A549 (cell line): ENCODE results near the gene ANO8. TPM values are rescaled to one million over a fixed set of nuclear protein-coding genes. Genes with fewer than 3 reads are reported as not detected.

Experiments
- ATAC-seq, 2 experiments: fragments of 200-7000 bp in 1 of 2; fragments of >200 bp in 1 of 2; cut with Nextera tagmentation in 1 of 2; cut with Tn5 transposase in 1 of 2; 3 replicates each; pipeline versions ENCODE4 v1.8.0 to v1.9.1; 2018 to 2020; ENCODE audit warnings: mild to moderate bottlenecking in 1 of 2, moderate library complexity in 1 of 2
- CTCF ChIA-PET: fragments of 300-600 bp; sonication (Branson Sonifier 250); formaldehyde crosslinking; extraction: SDS; loops from one replicate; lab custom pipeline; 2021; ENCODE audit warnings: antibody characterized with exemption, inconsistent platforms; lab: Yijun Ruan, JAX
- POLR2A ChIA-PET: fragments of 350-600 bp; formaldehyde crosslinking; extraction: SDS; loops from one replicate; lab custom pipeline; 2021; ENCODE audit warnings: antibody characterized with exemption, inconsistent platforms; lab: Yijun Ruan, JAX
- DNase-seq, 2 experiments: peaks; one replicate each; pipeline versions ENCODE4 v3.0.0 to v3.0.0-alpha.2; 2011 to 2016; ENCODE audit warnings: low read depth in 1 of 2, low spot score in 1 of 2
- FAIRE-seq: peaks from 2 replicates; lab custom pipeline; 2011; peaks lifted over from hg19 to GRCh38; lab: Jason Lieb, UNC
- H3K27ac ChIP-seq, 2 experiments: fragments of >200 bp; sonication (Bioruptor Twin); formaldehyde crosslinking; 3 replicates each; pipeline ENCODE4 v1.5.1; 2016 to 2017
- H3K4me1 ChIP-seq: fragments of >200 bp; sonication (Bioruptor Twin); formaldehyde crosslinking; 3 replicates; pipeline ENCODE4 v1.6.1; 2016
- H3K4me2 ChIP-seq: fragments of >200 bp; sonication (Bioruptor Twin); formaldehyde crosslinking; 3 replicates; pipeline ENCODE4 v1.6.1; 2016
- H3K4me3 ChIP-seq: fragments of >200 bp; sonication (Bioruptor Twin); formaldehyde crosslinking; 3 replicates; pipeline ENCODE4 v1.5.1; 2016
- H3K9me3 ChIP-seq: fragments of >200 bp; sonication (Bioruptor Twin); formaldehyde crosslinking; 3 replicates; pipeline ENCODE4 v1.6.1; 2016
- EHF ChIP-seq: fragments of 250-450 bp; sonication (Bioruptor Pico); IDR thresholded peaks from 2 replicates; pipeline ENCODE4 v1.5.0; 2020; ENCODE audit warnings: mild to moderate bottlenecking
- FOXS1 ChIP-seq: fragments of 250-450 bp; sonication (Bioruptor Pico); IDR thresholded peaks from 2 replicates; pipeline ENCODE4 v1.5.0; 2020; ENCODE audit warnings: mild to moderate bottlenecking, moderate library complexity
- GATA3 ChIP-seq: IDR thresholded peaks from 2 replicates; pipeline ENCODE4 v1.6.1; 2012; ENCODE audit warnings: borderline replicate concordance
- HES2 ChIP-seq: fragments of >200 bp; sonication (Bioruptor Twin); formaldehyde crosslinking; IDR thresholded peaks from 2 replicates; pipeline ENCODE4 v1.6.1; 2016
- HEYL ChIP-seq: fragments of 250-450 bp; sonication (Bioruptor Pico); IDR thresholded peaks from 2 replicates; pipeline ENCODE4 v1.8.0; 2021; ENCODE audit warnings: mild to moderate bottlenecking, moderate library complexity
- HMGXB4 ChIP-seq: fragments of 250-450 bp; sonication (Bioruptor Pico); IDR thresholded peaks from 2 replicates; pipeline ENCODE4 v1.5.0; 2021; ENCODE audit warnings: mild to moderate bottlenecking, moderate library complexity, borderline replicate concordance
- HOXA7 ChIP-seq: fragments of 250-450 bp; sonication (Bioruptor Pico); IDR thresholded peaks from 2 replicates; pipeline ENCODE4 v1.5.0; 2020; ENCODE audit warnings: mild to moderate bottlenecking, moderate library complexity
- JUNB ChIP-seq: fragments of >200 bp; sonication (Bioruptor Twin); formaldehyde crosslinking; IDR thresholded peaks from 2 replicates; pipeline ENCODE4 v1.6.1; 2016
- KDM1A ChIP-seq: fragments of 200-600 bp; sonication (generic); IDR thresholded peaks from 2 replicates; pipeline ENCODE4 v1.6.1; 2016; ENCODE audit warnings: low read depth, mild to moderate bottlenecking
- KDM5A ChIP-seq: fragments of 200-600 bp; sonication (generic); IDR thresholded peaks from 2 replicates; pipeline ENCODE4 v1.6.1; 2016; ENCODE audit warnings: antibody characterized with exemption, mild to moderate bottlenecking
- NFE2L2 ChIP-seq: fragments of 150-350 bp; conservative IDR thresholded peaks from 2 replicates; pipeline ENCODE4 v1.6.1; 2014; ENCODE audit warnings: low read length
- RAD21 ChIP-seq, 2 experiments: fragments of >200 bp in 1 of 2; sonication (Bioruptor Twin) in 1 of 2; formaldehyde crosslinking in 1 of 2; IDR thresholded peaks in 1 of 2; conservative IDR thresholded peaks in 1 of 2; 2 replicates in 1 of 2; 3 replicates in 1 of 2; pipeline ENCODE4 v1.6.1; 2012 to 2018; ENCODE audit warnings: inconsistent platforms in 1 of 2
- RCOR1 ChIP-seq: fragments of 150-350 bp; IDR thresholded peaks from 2 replicates; pipeline ENCODE4 v1.6.1; 2014; ENCODE audit warnings: antibody characterized with exemption, low read length, low read depth
- RFX5 ChIP-seq: fragments of 450-650 bp; IDR thresholded peaks from 2 replicates; pipeline ENCODE4 v1.7.1; 2014; ENCODE audit warnings: antibody characterized with exemption, mild to moderate bottlenecking, moderate library complexity
- TFCP2L1 ChIP-seq: fragments of 250-450 bp; sonication (Bioruptor Pico); IDR thresholded peaks from 2 replicates; pipeline ENCODE4 v1.5.0; 2021; ENCODE audit warnings: mild to moderate bottlenecking
- ZFP36 ChIP-seq: fragments of 450-650 bp; IDR thresholded peaks from 2 replicates; pipeline ENCODE4 v1.6.1; 2014; ENCODE audit warnings: borderline replicate concordance; ENCODE audit not compliant: partially characterized antibody
- ZSCAN20 ChIP-seq: fragments of 250-450 bp; sonication (Bioruptor Pico); IDR thresholded peaks from 2 replicates; pipeline ENCODE4 v1.8.0; 2022; ENCODE audit warnings: mild to moderate bottlenecking, moderate library complexity
- WGBS: methylation state at CpG from one replicate; pipeline ENCODE4 v1.1.6; 2017; ENCODE audit errors: missing lambda C conversion rate; 5-methylcytosine and 5-hydroxymethylcytosine counted together
- polyA plus RNA-seq, 4 experiments: library from polyadenylated mRNA; depleted of rRNA in 3 of 4; stranded (reverse); fragments of >200 nt; fragmentation: RNase III in 1 of 4; extraction: RNeasy Plus Mini Kit Qiagen cat#74134 plus additional on column Dnase treatment in 1 of 4; gene quantifications; 2 replicates in 3 of 4; 3 replicates in 1 of 4; pipeline ENCODE4 v1.2.3, GENCODE V29; 2011 to 2017
- TF ChIP-seq, protein P1 (sequence below): IDR thresholded peaks from 2 replicates; pipeline ENCODE4 v1.6.1; 2012; ENCODE audit warnings: low read depth, borderline replicate concordance

The ANO8 gene
- polyA plus RNA-seq, 2 of the 4 experiments (the other 2 are of a cell fraction), result 2.2 to 5.5 TPM

- CTCF ChIA-PET, result interaction anchor here (0.8 kb wide), 1 partner anchor 25 kb away, joined by 3 read pairs; the partner anchor contains the start of gene MRPL34
- ATAC-seq, result no peak
- WGBS, result 90% methylated on average over 19 of the region's 24 CpGs
Measured at GRCh38 chr19:17330262-17331044, 4.2 kb downstream of the ANO8 start.

GRCh38 chr19:17329366-17330261, 5.0 kb downstream of the ANO8 start:
- DNase-seq (no peak), FAIRE-seq (no peak), ATAC-seq (no peak)
- Histone ChIP-seq H3K4me2 (no peak overlapping the region), H3K4me1 (peaks cover 5% of the 10 kb centered on the region; the same call in 2 of the 3 replicates), H3K27ac (no peak overlapping the region), H3K4me3 (no peak overlapping the region), H3K9me3 (no peaks in the 10 kb centered on the region)
- WGBS, result 92% methylated on average over 44 of the region's 51 CpGs
- ChIA-PET CTCF (interaction anchor here (0.8 to 1.0 kb wide), 2 partner anchors 24 to 46 kb away, joined by 3 read pairs; partner anchors contain the start of gene MRPL34), POLR2A (no interaction called here)
- TF ChIP-seq KDM1A (no peak), FOXS1 (no peak), JUNB (no peak), RCOR1 (no peak), EHF (CRISPR knock-in tag) (no peak), NFE2L2 (no peak), HES2 (no peak), ZSCAN20 (CRISPR knock-in tag) (no peak), RAD21 (conservative IDR thresholded peaks at IDR 0.05 in 1 of 2, IDR thresholded peaks at IDR 0.05 in 1 of 2) (no peak), ZFP36 (no peak), HEYL (CRISPR knock-in tag) (no peak), KDM5A (no peak), GATA3 (no peak), RFX5 (no peak)

More at GRCh38 chr19:17330262-17331044, 4.2 kb downstream of the ANO8 start:
- no peak overlapping the region for H3K4me2 ChIP-seq
- DNase-seq (no peak), FAIRE-seq (no peak)
- POLR2A ChIA-PET, result no interaction called here
- H3K4me3 ChIP-seq, result no peak overlapping the region
- H3K9me3 ChIP-seq, result no peaks in the 10 kb centered on the region
- H3K4me1 ChIP-seq, result peaks cover 8% of the 10 kb centered on the region
- H3K27ac ChIP-seq, result no peak overlapping the region
- TF ChIP-seq TFCP2L1 (CRISPR knock-in tag) (no peak), RCOR1 (no peak), NFE2L2 (no peak), FOXS1 (no peak), HEYL (CRISPR knock-in tag) (no peak), EHF (CRISPR knock-in tag) (no peak), HMGXB4 (CRISPR knock-in tag) (no peak), HOXA7 (CRISPR knock-in tag) (no peak)
- TF ChIP-seq, protein P1, sequence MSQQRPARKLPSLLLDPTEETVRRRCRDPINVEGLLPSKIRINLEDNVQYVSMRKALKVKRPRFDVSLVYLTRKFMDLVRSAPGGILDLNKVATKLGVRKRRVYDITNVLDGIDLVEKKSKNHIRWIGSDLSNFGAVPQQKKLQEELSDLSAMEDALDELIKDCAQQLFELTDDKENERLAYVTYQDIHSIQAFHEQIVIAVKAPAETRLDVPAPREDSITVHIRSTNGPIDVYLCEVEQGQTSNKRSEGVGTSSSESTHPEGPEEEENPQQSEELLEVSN, result no peak
